HG02623 (cell line): ENCODE data around the gene ANKH.
A peak's percentile ranks its signal among the peaks of the same experiment; 100 is the strongest.

Source experiments
- ATAC-seq: cut with Tn5 transposase; IDR thresholded peaks from one replicate; pipeline ENCODE4 v1.9.1; 2021; ENCODE audit warnings: moderate library complexity; ENCODE audit not compliant: unreplicated experiment

The ANKH gene

DNA sequence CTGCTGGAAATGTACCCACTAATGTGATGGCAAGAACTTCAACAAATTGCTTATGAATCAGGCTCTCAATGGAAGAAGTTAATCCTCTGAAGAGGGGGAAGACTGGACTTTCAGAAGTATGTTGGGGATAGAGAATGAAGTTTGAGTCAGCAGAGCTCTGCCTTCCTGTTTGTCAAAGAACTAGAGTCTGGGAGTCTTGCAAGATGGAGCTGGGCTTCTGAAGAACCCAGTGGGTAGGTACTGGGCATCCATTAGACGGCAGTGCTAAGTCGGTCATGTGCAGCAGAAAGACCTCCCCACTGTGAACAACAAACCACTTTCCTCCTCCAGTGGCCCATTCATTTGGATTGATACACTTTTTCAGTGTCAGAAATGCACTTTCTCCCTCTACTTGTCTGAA lies 172.4 kb downstream of the ANKH start:
- no peak for ATAC-seq

DNA sequence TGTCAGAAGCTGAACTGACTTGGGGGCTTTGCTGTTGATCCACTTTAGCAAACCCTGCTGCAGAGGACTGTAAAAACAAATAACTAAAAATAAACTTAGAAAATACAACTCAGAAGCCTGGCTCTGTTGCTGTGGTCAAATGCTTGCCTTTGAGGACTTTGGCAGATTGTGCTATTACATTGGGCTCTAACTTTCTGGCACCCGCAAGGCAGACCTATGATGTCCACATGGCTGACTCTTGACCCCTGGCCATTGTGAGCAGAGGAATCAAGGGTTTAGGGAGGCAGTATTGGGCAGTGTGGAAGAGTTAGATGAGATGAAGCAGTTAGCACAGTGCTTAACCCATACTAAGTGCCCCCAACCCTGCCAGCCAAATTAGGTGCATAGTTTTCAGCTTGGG lies 173.1 kb downstream of the ANKH start:
- ATAC-seq = no peak

DNA sequence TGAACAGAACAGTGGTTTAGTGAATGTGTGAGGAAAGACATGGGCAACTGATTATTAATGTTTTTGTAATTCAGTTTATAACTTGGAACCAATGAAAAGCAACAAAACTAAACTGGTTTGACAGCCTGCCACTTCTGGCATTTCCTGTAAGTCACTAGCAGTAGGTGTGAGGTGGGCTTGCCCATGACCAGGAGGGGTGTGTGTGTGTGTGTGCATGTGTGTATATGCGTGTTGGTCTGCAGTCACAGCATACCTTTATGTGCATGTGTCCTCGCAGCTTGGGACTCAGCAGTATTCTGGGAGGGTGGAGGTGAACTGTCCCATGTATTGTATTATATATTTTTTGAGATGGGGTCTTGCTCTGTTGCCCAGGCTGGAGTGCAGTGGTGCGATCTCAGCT lies 174.7 kb downstream of the ANKH start:
- ATAC-seq = no peak

DNA sequence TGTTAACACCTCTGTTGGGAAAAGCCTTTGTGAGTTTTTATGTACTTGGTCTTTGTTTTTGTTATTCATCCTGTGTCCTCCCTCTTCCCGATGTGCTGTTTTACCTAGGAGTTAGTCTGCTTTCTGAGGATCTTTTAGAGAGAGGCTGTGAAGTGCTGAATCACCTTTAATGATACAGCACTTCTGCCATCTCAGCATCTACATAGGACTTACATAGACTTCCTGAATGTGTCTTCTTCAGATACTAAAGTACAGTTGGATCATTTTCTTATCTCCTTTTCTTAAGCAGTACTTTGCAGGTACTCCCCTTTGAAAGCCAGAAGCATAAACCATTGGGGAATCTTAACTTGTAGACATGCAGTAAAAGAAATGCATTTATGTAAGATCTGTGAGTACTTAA lies 175.5 kb downstream of the ANKH start:
- no peak for ATAC-seq

DNA sequence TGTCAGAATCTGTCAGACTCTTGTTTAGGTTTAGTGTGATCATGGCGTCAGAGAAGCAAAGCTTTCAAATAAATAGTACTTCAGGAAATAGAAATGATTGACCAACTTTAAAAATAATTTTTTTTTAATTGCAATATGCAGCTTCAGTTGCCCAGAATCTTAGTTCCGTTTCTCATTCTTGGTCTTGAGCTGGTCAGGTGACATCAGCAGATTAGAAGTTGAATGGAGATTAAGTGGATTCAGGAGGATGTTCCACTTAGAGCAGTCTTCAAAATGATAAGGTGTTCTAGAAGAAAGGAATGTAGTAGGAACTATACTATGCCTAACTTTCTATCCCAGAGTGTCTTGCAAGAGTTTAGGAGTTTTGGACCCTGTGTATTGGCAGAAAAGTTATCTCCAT lies 176.4 kb downstream of the ANKH start:
- no peak for ATAC-seq

DNA sequence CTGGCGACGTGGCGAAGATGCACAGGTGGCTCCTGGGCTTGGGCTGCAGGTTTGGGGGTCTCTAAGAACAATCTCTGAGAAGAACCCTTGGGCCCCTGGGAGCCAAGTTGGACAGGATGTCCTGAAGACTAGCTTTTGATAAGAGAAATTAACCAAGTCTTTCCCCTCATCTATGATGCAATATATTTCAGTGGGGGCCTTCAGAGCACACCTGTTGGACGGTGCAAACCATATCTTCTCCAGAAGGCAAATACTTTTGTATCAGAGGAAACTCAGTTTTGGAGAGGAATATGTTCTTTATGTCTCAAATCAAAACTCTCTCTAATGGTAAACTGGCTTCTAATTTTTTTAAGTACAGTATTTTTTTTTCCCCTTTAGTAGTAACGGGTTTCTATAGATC lies 178.5 kb downstream of the ANKH start:
- ATAC-seq = no peak

DNA sequence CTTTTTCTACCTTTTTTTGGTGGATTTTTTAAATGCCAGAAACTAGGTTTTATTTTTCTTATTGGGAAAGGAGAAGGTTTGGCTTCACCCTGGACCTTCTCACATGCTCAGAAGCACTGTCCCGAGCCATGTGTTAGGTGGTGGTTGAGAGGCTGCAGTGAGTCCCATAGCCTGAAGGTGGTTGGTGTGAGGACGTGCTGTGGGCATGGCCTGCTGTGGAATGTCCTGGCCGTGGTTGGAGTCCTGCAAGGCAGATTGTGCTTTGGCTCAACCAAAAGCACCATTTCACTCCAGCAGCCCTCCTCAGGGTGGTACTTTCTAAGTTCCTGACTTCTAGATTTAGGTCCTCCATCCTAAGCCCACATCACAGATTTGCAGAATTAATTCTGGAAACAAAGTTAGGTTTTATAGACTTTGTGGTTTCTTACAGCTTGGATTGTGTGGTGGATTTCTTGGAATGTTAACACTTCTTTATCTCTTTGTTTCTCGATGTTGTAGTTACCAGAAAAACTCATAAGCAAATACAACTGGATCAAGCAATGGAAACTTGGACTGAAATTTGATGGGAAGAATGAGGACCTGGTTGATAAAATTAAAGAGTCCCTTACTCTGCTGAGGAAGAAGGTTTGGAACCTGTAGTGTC lies 184.4 kb downstream of the ANKH start:
- ATAC-seq = no peak

DNA sequence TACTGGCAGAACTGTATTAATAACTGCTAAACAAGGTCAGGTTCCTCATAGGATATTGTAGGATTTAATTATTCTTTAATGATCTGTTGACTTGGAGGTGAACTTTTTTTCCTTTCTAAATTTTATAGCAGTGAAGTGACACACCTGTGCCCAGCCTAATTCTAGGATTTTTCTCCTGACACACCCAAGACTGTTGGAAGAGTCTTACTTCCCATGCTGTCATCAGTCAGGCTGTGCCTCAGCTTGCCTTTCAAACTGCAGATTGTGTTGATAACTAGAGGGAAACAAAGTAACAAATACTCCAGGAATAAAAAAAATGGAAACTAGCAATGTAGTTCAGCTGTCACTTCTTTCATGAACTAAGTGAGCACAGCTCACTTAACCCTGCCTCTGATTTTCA lies 185.1 kb downstream of the ANKH start:
- ATAC-seq = no peak

DNA sequence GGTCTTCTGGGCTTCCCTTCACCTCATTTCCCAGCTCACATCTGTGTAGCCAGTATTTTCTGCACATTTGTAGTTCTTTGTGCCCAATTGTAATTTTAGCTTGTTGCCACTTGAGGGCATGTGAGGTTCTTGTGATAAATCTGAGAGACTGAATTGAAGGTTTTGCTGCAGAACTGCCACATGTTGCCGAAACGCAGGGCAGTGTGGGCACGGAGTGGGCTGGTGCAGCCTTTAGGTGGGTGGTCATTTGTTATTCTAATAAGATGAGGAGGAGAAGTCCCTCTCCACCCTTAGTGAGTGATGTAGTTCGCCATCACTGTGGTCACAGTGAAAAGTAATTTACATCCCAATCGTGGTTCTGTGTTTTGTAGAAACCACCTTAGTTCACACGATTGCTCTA lies 185.8 kb downstream of the ANKH start:
- peak; percentile 97 for ATAC-seq

DNA sequence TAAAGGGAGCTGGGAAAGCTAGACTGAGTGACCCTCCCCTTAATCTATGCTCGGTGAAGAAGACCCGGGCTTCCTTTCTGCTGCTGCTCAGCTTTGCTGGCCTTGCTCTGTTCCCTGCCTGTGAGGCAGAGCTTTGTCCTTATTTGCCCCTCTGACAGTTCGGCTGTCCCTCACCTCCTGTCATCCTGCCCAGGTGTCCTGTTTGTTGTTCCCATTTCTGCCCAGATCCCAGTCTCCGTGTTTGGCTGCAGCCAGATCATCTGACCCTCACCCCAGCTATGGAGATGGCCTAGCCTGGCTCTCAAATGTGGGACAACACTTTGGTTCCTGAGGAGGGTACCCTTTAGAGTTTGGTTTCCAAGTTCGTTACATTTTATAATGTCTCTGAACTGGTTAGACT lies 186.8 kb downstream of the ANKH start:
- ATAC-seq = no peak

DNA sequence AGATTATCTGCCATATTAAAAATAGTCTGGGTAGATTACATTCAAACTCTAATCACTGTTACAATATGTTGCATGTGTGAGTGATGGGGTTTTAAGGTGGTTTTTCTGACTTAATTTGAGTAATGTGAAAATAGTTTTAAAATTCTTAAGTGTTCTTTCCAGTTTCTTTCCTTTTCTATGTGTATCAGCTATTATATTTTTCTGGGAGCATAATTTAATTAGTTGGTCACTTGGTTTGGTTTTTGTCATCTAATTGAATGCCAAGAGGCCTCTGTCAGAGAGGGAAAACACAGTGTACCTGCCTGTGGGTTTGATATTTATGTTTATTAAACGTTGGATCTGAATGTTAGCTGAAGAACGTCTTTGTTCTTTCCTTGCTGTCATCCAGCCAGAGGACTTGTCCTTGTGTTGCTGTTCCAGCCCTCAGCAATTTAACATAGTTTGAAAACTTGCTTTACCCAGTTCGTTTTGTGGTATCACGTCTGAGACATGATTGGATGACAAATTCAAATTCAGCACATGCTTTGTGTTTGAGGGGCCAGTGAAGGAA lies 187.6 kb downstream of the ANKH start:
- ATAC-seq = no peak

DNA sequence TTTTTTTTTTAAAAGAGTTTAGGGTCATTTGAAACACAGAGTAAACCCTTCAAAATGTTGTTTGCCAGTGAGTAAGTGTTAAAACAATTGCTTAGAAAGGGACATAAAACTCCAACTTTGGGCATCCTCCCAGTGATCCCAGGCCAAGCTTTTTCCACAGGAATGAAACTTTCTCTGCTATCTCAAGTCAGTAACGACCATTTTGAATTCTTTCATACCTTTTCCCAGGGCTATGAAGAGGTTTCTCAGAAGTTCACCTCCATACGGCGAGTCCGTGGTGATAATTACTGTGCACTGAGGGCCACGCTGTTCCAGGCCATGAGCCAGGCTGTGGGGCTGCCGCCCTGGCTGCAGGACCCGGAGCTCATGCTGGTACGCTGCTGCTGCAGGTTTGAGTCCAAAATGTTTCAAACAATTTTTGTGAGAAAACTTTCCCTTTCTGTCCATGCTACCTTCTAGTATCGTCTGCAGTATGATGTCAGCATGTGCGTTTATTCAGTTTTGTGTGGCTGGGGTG lies 190.3 kb downstream of the ANKH start:
- no peak for ATAC-seq

DNA sequence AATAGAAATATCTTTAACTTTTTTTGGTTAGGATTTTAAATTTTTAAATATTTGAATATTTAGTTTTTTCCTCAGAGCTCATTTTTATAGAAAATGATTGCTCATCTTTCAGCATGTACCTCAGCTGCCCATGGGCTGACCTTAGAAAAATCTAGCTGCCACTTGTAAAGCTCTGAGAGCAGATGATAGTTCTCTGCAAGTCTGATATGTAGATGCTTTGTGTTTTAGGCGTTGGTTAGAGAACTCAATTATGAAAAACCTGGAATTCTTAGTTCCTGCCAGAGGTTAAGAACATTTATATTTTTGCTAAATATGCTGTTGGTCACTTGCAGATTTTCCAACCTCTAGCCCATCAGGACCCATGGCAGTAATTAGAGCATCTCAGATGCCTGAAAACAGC lies 192.0 kb downstream of the ANKH start:
- ATAC-seq = no peak

DNA sequence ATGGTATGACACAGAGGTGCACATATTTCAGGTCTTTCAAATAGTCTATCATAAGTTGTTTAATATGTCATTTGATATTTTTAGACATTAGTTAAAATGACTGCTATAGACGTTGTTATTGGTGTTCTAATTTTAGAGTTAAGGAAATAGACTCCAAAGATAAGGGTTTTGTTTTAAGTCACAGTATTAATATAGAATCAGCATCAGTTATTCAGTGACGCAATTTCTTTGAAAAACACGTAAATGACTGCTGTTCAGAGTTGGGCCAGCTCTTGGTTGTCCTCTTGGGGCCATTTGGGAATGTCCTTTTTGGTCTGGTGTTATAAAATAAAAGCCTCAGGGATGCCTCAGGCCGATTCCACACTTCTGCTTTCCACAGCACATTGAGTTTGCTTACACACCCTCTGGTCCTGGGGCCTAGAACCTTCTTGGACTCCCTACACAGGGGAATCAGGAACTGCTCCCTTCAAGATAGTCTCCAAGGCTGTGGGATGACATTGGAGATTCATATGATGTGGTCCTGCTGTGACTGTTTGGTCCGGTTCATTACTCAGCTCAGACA lies 192.7 kb downstream of the ANKH start:
- no peak for ATAC-seq

DNA sequence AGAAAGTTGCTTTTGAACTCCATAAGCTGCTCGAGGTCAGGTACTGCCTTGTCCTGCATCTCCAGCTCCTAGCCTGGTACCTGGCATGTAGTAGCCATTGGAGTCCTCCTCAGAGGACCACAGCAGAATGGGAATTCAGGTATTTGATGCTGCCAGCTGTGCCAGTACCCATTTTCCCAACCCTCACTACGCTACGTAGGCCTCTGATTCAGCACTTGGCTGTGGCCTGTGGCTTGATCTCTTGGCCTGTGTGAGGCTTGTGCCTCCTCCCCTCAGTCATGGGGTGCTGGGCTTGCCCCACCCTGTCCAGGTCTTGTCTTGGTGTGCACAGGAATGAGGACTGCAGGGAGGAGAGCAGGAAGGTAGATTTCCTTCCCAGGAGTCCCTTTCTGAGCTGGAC lies 195.3 kb downstream of the ANKH start:
- ATAC-seq = peak; percentile 29

DNA sequence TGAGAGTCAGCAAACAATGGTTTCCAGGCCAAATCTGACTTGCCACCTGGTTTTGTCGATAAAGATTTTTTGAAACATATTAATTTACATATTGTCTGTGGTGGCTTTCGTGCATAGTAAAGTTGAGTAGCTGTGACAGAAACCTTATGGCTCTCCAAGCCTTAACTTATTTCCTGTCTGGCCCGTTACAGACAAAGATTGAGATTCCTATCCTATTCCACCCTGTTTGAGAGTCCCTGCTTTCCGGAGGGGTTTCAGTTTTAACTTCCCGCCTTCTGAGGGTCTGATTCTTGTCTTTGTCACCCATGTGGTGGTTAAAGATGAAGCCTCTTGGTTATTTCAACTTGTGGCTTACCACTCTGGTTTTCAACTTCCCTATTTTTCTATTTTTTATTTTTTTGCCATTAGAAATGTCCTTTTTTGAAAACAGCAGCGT lies 195.7 kb downstream of the ANKH start:
- peak; percentile 38 for ATAC-seq

DNA sequence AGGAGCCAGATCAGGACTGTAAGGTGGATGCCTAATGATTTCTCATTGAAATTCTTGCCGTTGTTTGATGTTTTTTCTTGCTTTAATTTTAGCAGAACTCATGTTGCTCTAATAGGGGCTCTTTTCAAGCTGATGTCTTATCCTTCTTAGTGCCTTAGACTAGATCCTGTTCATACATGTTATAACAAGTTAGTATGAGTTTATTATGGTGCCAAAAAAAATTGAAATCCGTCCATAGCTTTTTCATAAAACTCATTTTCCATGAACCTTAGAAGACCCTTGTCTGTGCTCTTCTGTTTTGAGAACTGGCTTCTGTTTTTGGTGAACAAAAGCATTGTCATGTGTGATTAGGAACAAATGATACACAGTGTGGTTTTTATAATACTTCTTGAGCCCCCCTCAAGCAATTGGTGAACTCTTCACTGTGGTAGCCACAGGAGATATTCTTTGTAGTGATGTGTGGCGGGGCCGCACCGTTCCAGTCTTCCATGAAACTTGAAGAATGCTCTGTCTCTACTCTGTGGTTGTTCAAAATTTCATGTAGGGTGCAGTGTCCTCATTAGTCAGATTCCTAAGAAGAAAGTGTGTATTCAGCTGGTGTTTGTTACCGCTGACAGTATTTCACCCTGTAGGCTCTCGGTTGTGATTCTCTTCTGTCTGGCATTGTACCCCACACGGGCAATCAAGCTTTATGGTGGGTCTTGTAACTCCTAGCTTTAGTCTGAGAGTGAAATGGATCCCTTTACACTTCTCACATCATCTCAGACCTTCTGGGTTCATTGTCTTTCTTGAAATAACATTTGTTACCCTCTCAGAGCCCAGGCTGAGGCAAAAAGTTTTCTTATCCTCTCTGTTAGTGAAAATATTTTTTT lies 196.4 kb downstream of the ANKH start:
- ATAC-seq = no peak

DNA sequence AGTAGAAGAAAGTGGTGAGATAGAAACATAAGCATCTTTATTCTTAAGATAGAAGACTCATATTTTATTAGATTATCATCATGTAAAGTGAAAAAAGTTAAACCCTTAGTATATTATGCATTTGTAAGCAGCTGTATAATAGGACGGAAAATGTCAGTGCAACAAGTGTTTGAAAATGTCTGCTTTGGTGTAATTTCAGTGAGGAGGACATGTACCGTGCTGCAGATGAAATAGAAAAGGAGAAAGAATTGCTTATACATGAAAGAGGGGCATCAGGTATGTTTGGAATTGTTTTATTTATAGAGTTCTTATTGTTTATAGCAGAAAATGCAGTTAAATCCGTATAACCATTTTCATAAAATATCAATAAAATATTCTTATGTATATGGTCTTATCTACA lies 198.1 kb downstream of the ANKH start:
- no peak for ATAC-seq

DNA sequence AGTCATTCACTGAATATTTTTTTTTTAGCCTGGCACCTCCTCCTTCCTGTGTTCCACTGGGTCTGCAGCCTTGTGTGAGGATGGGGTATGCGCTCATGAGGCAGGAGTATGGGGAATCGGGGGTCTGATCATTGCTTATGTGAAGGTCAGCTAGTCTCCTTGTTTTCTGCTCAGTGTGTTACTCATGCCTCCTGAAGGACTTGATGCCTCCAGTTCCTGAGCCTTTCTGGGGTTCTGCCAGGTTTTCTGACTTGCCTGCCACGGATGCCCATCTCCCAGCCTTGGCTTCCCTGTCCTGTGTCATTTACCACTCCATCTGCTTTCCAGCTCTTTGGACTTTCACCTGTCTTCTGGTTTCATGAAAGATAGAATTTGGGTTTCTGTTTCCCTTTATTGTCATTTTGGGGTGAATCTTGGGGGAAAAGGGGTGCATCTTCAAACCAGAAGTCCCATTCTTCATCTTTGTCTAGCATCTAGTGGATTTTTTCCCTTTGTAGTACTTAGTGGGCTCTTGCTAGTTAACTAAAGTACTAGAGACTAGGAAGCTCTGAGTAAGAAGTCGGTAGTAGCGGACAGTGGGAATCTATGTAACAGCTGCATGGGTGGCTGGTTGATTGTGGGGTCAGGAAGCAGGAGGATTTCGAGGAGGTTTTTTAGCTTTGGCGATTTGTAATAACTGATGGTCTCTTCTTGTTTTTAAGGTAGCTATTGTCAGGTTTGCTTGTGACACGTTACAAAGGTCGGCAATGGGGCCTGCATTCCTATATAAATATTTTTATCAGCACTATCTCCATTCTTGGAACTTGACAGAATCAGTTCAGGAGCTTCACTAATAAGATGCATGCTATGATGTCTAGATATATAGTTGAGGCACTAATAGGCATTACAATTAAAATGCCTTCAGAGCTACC lies 198.8 kb downstream of the ANKH start:
- ATAC-seq = no peak

DNA sequence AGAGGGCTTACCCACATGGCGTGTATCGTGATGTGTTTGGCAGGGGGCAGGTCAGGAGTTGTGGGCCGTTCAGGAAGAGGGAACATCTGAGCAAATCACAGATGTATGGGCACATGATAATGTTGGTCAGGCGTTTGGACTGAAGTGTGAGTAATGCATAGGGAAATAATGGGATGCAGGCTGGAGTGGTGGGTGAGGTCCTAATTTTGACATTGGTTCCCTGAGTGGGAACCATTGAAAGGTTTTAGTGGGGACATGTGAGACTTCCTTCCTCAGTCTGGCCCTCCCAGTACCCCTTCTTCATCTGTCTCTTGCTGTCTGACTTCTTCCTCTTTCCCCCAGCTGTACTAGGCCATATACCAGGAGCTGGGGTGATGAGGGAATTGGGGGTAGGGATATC lies 199.5 kb downstream of the ANKH start:
- ATAC-seq = no peak

DNA sequence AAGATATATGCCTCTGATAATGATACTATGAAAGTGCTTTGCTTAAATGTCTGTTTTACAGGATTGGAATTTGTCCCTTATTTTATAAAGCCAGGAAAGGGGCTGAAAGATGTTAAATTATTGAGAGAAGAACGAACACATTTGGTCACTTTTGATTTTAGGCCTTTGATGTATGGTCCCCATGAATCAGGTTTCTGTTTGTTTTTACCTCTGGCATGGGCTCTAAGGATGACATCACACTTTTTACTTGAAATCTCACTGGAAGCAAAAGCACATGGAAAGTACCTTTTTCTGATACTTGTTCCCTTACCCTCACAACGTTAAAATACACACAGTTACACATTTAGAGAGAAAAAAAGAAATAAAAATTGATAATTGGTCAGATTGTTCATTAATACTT lies 200.2 kb downstream of the ANKH start:
- ATAC-seq = no peak
